Upper lobe of left lung (tissue), 4 donors: Measurements from ENCODE around the gene KRTAP4-12.

Experiments
- EP300 ChIP-seq, 4 donors: sonication (generic); formaldehyde crosslinking; IDR thresholded peaks; one replicate each; pipeline ENCODE4 v1.5.1; 2017; ENCODE audit warnings: antibody characterized with exemption in 4 of 4, control low read depth in 2 of 4
- POLR2A ChIP-seq, 4 donors: fragments of 450-650 bp; IDR thresholded peaks; one replicate each; pipeline ENCODE4 v1.5.1; 2016 to 2017; ENCODE audit warnings: antibody characterized with exemption in 4 of 4, mild to moderate bottlenecking in 2 of 4
- TF ChIP-seq, protein P1 (sequence below), 6 experiments: fragments of 450-650 bp in 4 of 6; fragments of 200-600 bp in 2 of 6; sonication (generic) in 2 of 6; IDR thresholded peaks; one replicate each; pipeline ENCODE4 v1.5.1; 2016 to 2019; ENCODE audit warnings: antibody characterized with exemption in 6 of 6

DNA sequence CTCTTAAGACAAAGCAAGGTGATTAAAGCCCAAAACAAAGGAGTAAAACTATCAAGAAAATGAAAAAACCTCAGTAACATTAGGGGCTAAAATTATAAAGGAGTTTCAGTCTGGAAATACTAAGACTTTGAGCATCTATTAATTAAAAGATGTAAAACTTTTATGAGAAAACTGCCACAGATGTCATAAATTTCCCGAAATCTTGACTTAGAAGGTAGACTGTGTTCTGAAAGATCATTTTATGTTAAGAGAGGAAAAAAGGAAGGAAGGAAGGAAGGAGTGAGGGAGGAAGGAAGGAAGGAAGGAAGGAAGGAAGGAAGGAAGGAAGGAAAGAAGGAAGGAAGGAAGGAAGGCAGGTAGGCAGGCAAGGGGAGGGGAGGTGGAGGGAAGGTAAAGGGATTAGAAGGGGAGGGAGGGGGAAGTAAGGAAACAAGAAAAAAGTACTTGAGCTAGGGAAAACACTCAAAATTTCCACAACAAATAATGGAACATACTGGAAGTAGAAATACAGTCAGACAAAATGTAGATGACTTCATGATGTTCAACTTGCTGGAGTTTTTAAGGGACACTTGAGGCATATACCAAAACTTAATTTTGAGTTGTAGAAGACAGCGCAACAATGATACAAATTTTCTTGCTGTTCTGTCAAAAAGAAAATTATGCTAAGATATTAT, 23.7 kb upstream of the KRTAP4-12 start:
- TF ChIP-seq POLR2A (IDR thresholded peaks at IDR 0.05) (no peak), EP300 (IDR thresholded peaks at IDR 0.05) (no peak)
- TF ChIP-seq, protein P1, sequence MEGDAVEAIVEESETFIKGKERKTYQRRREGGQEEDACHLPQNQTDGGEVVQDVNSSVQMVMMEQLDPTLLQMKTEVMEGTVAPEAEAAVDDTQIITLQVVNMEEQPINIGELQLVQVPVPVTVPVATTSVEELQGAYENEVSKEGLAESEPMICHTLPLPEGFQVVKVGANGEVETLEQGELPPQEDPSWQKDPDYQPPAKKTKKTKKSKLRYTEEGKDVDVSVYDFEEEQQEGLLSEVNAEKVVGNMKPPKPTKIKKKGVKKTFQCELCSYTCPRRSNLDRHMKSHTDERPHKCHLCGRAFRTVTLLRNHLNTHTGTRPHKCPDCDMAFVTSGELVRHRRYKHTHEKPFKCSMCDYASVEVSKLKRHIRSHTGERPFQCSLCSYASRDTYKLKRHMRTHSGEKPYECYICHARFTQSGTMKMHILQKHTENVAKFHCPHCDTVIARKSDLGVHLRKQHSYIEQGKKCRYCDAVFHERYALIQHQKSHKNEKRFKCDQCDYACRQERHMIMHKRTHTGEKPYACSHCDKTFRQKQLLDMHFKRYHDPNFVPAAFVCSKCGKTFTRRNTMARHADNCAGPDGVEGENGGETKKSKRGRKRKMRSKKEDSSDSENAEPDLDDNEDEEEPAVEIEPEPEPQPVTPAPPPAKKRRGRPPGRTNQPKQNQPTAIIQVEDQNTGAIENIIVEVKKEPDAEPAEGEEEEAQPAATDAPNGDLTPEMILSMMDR (IDR thresholded peaks at IDR 0.05), result no peak
